Esophagus muscularis mucosa (tissue), 3 donors: ENCODE data around the gene ARID5B.

ENCODE experiments used
- POLR2A ChIP-seq: fragments of 450-650 bp; IDR thresholded peaks from one replicate; pipeline ENCODE4 v1.6.1; 2017; ENCODE audit warnings: antibody characterized with exemption, moderate library complexity, mild to moderate bottlenecking, low read depth
- POLR2AphosphoS5 ChIP-seq, 2 donors: sonication (generic); formaldehyde crosslinking; IDR thresholded peaks; one replicate each; pipeline ENCODE4 v1.6.1; 2017; ENCODE audit warnings: antibody characterized with exemption in 2 of 2
- TF ChIP-seq, protein P1 (sequence below), 3 experiments: fragments of 200-600 bp in 2 of 3; fragments of 450-650 bp in 1 of 3; sonication (generic) in 2 of 3; IDR thresholded peaks; one replicate each; pipeline ENCODE4 v1.5.1; 2017 to 2019; ENCODE audit warnings: antibody characterized with exemption in 3 of 3, mild to moderate bottlenecking in 2 of 3, moderate library complexity in 1 of 3

DNA sequence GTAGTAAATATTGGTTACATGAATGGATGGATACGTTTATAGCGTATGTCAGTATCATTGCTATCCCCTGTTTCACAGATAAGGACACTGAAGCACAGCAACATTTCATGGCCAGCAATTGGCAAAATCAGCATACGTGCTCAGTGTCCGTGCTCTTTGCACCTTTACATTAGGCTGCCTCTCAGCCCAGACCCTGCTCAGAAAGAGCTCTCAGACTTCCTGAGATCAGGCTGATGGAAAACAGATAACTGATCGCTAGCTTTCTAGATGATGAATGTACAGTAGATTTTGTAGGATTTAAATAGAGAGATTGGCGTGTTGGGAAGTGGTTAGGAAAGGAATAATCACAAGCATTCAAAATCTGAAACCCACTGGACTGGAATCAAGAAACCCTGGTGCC is 106.7 kb downstream of the ARID5B start:
- TF ChIP-seq, protein P1, sequence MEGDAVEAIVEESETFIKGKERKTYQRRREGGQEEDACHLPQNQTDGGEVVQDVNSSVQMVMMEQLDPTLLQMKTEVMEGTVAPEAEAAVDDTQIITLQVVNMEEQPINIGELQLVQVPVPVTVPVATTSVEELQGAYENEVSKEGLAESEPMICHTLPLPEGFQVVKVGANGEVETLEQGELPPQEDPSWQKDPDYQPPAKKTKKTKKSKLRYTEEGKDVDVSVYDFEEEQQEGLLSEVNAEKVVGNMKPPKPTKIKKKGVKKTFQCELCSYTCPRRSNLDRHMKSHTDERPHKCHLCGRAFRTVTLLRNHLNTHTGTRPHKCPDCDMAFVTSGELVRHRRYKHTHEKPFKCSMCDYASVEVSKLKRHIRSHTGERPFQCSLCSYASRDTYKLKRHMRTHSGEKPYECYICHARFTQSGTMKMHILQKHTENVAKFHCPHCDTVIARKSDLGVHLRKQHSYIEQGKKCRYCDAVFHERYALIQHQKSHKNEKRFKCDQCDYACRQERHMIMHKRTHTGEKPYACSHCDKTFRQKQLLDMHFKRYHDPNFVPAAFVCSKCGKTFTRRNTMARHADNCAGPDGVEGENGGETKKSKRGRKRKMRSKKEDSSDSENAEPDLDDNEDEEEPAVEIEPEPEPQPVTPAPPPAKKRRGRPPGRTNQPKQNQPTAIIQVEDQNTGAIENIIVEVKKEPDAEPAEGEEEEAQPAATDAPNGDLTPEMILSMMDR (IDR thresholded peaks at IDR 0.05): no peak
- TF ChIP-seq POLR2AphosphoS5 (IDR thresholded peaks at IDR 0.05): no peak
- no peak for TF ChIP-seq POLR2A
